Left ventricle myocardium inferior (tissue), 1 donor: ENCODE measurements around the gene ACAD8. TPM values are rescaled to one million over a fixed set of nuclear protein-coding genes. Genes with fewer than 3 reads are reported as not detected.
A peak's percentile ranks its signal among the peaks of the same experiment; 100 is the strongest.

Experiments
- DNase-seq: peaks from one replicate; pipeline ENCODE4 v3.0.0-alpha.2; 2020
- H3K27ac ChIP-seq: fragments of 200-600 bp; replicated peaks from 2 replicates; pipeline ENCODE4 v1.8.0; 2021
- H3K27me3 ChIP-seq: fragments of 200-600 bp; 2 replicates; pipeline ENCODE4 v1.8.0; 2021; ENCODE audit warnings: low read depth
- H3K36me3 ChIP-seq: fragments of 200-600 bp; 2 replicates; pipeline ENCODE4 v1.8.0; 2021
- H3K4me1 ChIP-seq: fragments of 200-600 bp; 2 replicates; pipeline ENCODE4 v1.8.0; 2021
- H3K4me3 ChIP-seq: fragments of 200-600 bp; 2 replicates; pipeline ENCODE4 v1.8.0; 2021; ENCODE audit warnings: mild to moderate bottlenecking, moderate library complexity
- H3K9me3 ChIP-seq: fragments of 200-600 bp; replicated peaks from 2 replicates; pipeline ENCODE4 v1.8.0; 2021
- intact Hi-C: fragments of 100-400 bp; cut with micrococcal nuclease; formaldehyde crosslinking; loops from one replicate; pipeline ENCODE4 v1.11.0; 2022
- long read RNA-seq: library from polyadenylated mRNA; unstranded; transcript quantifications from one replicate; pipeline ENCODE4 v2.0.0, GENCODE V29; 2021
- total RNA-seq: library from RNA; stranded (reverse); fragmentation: NEBNext Ultra II Directional; extraction: Animal tissue kit (Norgen Biotek cat#: 25700); gene quantifications from one replicate; pipeline ENCODE4 v1.2.1, GENCODE V29; 2021
- TF ChIP-seq, protein P1 (sequence below): fragments of 200-600 bp; IDR thresholded peaks from 2 replicates; pipeline ENCODE4 v1.8.0; 2021; ENCODE audit warnings: antibody characterized with exemption, mild to moderate bottlenecking, borderline replicate concordance
- donor health status: DM: no; HTN: yes; CAD: no; lungs with severe emphysema.

The ACAD8 gene
- total RNA-seq, result 40.7 TPM
- long read RNA-seq, transcript ACAD8-201 (11 exons, 2,249 nt), result major isoform, 126 of 157 reads
- long read RNA-seq, partial matches to known transcripts, result 10 of 157 reads
- long read RNA-seq, other reads (novel, unspliced or antisense), result 21 of 157 reads

DNA sequence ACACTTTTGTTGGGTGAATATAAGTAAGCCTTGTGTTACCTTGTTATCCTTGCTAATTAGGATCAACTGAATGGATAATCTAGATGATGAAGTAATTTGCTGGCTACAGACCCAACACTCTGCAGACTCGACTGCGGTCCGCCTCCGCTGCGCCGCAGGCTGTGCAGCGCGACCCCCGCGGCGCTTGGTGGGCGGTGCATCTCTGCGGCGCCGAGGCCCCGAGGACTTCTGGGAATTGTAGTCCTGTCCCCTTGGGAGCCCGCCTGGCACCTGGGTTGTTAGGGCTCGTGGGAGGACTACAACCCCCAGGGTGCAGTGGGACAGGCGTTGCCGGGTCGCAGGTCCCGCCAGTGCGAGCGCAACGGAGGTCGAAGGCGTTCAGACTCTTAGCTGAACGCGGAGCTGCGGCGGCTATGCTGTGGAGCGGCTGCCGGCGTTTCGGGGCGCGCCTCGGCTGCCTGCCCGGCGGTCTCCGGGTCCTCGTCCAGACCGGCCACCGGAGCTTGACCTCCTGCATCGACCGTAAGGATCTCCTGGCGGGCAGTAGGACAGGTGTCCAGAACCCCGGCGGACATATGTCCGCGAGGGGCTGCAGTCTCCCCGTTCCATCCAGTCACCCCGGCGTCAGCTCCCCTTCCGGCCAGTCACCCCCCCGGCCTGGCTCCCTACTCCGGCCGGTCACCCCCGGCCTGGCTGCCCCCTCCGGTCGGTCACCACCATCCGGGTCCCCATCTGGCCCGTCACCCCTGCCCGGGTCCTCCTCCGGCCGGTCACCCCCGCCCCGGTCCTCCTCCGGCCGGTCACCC is at the start of gene ACAD8, which contains the start of gene THYN1:
Gene ACAD8 (plus strand): TSS at position 381 of the 806 bp plus-strand sequence. CDS start 33 bp downstream, at position 414.
Gene THYN1 (minus strand): TSS at position 165 of the 806 bp plus-strand sequence. CDS start 470 bp downstream, outside the sequence.
- DNase-seq, result peak; percentile 97
- TF ChIP-seq, protein P1, sequence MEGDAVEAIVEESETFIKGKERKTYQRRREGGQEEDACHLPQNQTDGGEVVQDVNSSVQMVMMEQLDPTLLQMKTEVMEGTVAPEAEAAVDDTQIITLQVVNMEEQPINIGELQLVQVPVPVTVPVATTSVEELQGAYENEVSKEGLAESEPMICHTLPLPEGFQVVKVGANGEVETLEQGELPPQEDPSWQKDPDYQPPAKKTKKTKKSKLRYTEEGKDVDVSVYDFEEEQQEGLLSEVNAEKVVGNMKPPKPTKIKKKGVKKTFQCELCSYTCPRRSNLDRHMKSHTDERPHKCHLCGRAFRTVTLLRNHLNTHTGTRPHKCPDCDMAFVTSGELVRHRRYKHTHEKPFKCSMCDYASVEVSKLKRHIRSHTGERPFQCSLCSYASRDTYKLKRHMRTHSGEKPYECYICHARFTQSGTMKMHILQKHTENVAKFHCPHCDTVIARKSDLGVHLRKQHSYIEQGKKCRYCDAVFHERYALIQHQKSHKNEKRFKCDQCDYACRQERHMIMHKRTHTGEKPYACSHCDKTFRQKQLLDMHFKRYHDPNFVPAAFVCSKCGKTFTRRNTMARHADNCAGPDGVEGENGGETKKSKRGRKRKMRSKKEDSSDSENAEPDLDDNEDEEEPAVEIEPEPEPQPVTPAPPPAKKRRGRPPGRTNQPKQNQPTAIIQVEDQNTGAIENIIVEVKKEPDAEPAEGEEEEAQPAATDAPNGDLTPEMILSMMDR, result peak; percentile 65
- Histone ChIP-seq H3K9me3 (no peaks in the 10 kb centered on the region), H3K4me1 (peaks cover 42% of the 10 kb centered on the region), H3K27ac (peak within 1 kb of the TSS; percentile 86), H3K27me3 (no peaks in the 10 kb centered on the region), H3K36me3 (peaks cover 45% of the 10 kb centered on the region), H3K4me3 (peak within 1 kb of the TSS; percentile 98)
- intact Hi-C loops, result no loop called here

DNA sequence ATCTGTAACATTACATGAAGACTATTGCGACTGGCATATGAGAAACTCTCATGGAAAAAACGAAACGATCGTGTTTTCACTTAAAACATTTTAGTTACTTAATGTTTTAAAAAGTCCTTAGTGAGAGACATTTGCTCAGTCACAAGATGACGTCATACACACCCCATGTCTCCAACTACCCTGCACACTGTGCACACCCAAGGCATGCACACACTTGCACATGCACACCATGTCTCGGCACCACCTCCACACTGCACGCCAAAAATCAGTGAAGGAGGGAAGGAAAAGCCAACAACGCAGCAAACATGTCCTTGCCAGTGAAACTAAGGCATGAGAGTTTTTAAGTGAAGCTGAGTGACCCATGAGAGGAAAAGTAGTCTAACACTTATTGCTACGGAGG is 47.6 kb upstream of the ACAD8 start:
- Histone ChIP-seq H3K27ac (no peak overlapping the region), H3K4me1 (no peaks in the 10 kb centered on the region), H3K9me3 (no peaks in the 10 kb centered on the region), H3K27me3 (no peaks in the 10 kb centered on the region), H3K36me3 (peaks cover 84% of the 10 kb centered on the region), H3K4me3 (no peak overlapping the region)
- intact Hi-C loops, result no loop called here
- TF ChIP-seq, protein P1, result no peak
- no peak for DNase-seq

DNA sequence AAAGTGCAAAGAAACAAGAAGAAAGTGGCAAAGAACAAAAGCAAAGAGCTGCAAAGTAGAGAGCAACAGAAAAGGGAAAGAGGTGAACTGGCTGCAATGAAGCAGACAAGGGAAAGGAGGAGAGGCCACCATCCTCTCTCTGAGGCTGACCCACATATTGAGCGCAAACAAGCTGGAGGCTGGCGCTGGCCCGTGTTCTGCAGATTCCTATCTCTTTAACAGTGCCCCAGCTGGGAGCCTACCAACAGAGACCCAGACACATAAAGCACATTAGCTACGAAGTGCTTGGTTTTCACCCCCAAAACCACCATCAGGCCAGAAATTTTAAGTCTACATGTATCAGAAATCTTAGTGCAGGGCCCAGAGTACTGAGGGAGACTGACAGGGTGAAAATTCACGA is 47.2 kb upstream of the ACAD8 start:
- intact Hi-C loops, result no loop called here
- Histone ChIP-seq H3K27me3 (no peaks in the 10 kb centered on the region), H3K27ac (no peak overlapping the region), H3K9me3 (no peaks in the 10 kb centered on the region), H3K4me3 (no peak overlapping the region), H3K4me1 (no peaks in the 10 kb centered on the region), H3K36me3 (peaks cover 79% of the 10 kb centered on the region)
- no peak for DNase-seq
- TF ChIP-seq, protein P1, result no peak

DNA sequence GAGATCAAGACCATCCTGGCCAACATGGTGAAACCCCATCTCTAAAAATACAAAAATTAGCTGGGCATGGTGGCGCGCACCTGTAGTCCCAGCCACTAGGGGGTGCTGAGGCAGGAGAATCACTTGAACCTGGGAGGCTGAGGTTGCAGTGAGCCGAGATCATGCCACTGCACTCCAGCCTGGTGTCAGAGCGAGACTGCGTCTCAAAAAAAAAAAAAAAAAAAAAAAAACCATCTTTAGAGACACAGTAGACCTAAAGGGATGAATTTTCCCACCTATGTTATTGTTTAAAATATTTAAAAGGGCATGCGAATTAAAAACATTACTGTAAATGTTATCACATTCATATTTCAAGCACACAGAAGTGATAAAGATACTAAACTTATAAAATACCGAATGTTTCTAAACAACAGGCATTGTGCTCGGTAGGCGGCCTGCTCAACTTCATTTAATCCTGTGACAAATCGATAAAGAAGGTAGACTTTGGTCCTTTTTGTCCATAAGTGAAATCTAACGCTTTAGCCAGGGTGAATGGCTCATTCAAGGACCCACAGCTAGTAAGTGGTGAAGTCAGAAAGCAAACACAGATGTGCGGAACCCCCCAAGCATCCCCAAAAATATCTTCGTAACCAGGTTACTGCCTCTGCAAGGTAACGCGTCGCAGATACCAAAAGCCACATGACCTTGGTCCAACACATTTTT is 45.7 kb upstream of the ACAD8 start:
- Histone ChIP-seq H3K9me3 (no peaks in the 10 kb centered on the region), H3K4me1 (no peaks in the 10 kb centered on the region), H3K27me3 (no peaks in the 10 kb centered on the region), H3K36me3 (peaks cover 64% of the 10 kb centered on the region), H3K27ac (no peak overlapping the region), H3K4me3 (no peak overlapping the region)
- DNase-seq, result peak; percentile 25
- TF ChIP-seq, protein P1, result peak; percentile 80
- intact Hi-C loops, result no loop called here

DNA sequence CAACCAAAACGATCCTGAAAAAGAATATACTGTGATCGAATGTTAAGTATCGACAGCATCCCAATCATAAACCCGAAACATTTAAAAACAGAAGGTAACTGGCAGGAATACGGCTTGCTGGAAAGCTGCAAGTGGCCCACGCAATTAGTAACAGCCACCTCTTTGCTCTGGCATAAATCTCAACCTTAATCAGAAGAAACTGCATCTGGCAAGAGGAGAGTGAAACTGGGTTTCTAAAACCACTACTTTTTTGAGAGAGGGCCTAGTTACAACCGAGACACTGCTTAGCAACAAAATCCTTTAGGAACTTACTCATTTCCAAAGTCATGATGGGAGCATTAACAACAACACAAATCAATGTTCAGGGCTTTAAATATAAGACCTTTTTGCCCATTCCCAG is 37.5 kb upstream of the ACAD8 start:
- Histone ChIP-seq H3K27ac (no peak overlapping the region), H3K27me3 (no peaks in the 10 kb centered on the region), H3K4me1 (no peaks in the 10 kb centered on the region), H3K36me3 (peaks cover 47% of the 10 kb centered on the region), H3K9me3 (no peaks in the 10 kb centered on the region), H3K4me3 (no peak overlapping the region)
- no peak for DNase-seq
- TF ChIP-seq, protein P1, result no peak
- intact Hi-C loops, result no loop called here
